NT2/D1 (cell line): ENCODE results near the gene DEFB113.

Experiments used
- SUZ12 ChIP-seq: IDR thresholded peaks from 2 replicates; pipeline ENCODE4 v1.6.1; 2011; ENCODE audit not compliant: insufficient read length, insufficient read depth; ENCODE audit errors: extremely low read depth
- YY1 ChIP-seq: IDR thresholded peaks from 2 replicates; pipeline ENCODE4 v1.6.1; 2011; ENCODE audit not compliant: insufficient read length, insufficient read depth
- ZNF274 ChIP-seq: IDR thresholded peaks from 2 replicates; pipeline ENCODE4 v1.6.1; 2011; ENCODE audit warnings: mild to moderate bottlenecking, low read depth, low read length

DNA sequence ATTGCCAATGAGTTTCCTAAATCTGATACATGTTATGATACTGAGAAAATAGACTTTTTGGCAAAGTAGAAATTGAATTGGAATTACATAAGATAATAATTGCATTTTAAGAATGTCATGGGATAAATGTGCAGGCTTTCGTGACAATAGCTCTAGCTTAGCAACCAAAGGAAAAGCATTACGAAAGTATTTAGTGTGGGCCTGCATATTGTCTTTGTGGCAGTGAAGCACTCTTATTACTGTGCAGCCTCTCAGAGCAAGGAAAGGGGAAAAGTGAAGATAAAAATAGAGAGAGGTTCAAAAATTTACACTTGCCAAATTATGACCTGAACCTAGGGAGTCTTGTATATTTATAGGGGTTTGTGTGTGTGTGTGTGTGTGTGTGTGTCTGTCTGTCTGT is 12.6 kb upstream of the DEFB113 start:
- TF ChIP-seq SUZ12 (no peak), YY1 (no peak), ZNF274 (no peak)
